HG03520 (cell line): ENCODE data around the gene SNED1.
"Not testable (repeated sequence)": the region's sequence is repeated elsewhere in the genome, so short reads cannot be mapped to it uniquely, and the experiment has no call there.

Experiments used
- ATAC-seq: cut with Tn5 transposase; IDR thresholded peaks from one replicate; pipeline ENCODE4 v1.9.1; 2021; ENCODE audit warnings: mild to moderate bottlenecking, moderate library complexity; ENCODE audit not compliant: unreplicated experiment

Gene SNED1

GRCh38 chr2:241104611-241105010 is 106.2 kb downstream of the SNED1 start:
- not testable (repeated sequence) for ATAC-seq

- ATAC-seq, result no peak
These were observed 107.2 kb downstream of the SNED1 start for GRCh38 chr2:241105641-241106040.

- no peak for ATAC-seq
These were observed 108.8 kb downstream of the SNED1 start for GRCh38 chr2:241107031-241107783.

- no peak for ATAC-seq
These were observed 110.1 kb downstream of the SNED1 start for GRCh38 chr2:241108271-241109209.

GRCh38 chr2:241109210-241110088 is 111.0 kb downstream of the SNED1 start:
- no peak for ATAC-seq

GRCh38 chr2:241110089-241110606 is 111.7 kb downstream of the SNED1 start:
- ATAC-seq, result no peak

GRCh38 chr2:241110607-241111439 is 112.4 kb downstream of the SNED1 start:
- ATAC-seq, result no peak

- no peak for ATAC-seq
These were observed 113.0 kb downstream of the SNED1 start for GRCh38 chr2:241111440-241111805.

GRCh38 chr2:241112046-241112445 is 113.6 kb downstream of the SNED1 start:
- no peak for ATAC-seq

GRCh38 chr2:241112592-241112991 is 114.2 kb downstream of the SNED1 start:
- no peak for ATAC-seq

GRCh38 chr2:241114836-241115235 is 116.4 kb downstream of the SNED1 start:
- no peak for ATAC-seq

GRCh38 chr2:241115361-241115760 is 116.9 kb downstream of the SNED1 start:
- no peak for ATAC-seq

GRCh38 chr2:241116606-241117560 is 118.5 kb downstream of the SNED1 start:
- ATAC-seq, result no peak

GRCh38 chr2:241118737-241119505 is 120.5 kb downstream of the SNED1 start:
- no peak for ATAC-seq

- no peak for ATAC-seq
These were observed 122.0 kb downstream of the SNED1 start for GRCh38 chr2:241120440-241120839.

- no peak for ATAC-seq
These were observed 122.6 kb downstream of the SNED1 start for GRCh38 chr2:241121008-241121407.

- ATAC-seq, result no peak
These were observed 124.1 kb downstream of the SNED1 start for GRCh38 chr2:241122376-241123002.
